Measurements from ENCODE around the gene UGT1A10.

UGT1A10 gene

GRCh38 chr2:233708942-233709341 is 72.7 kb downstream of the UGT1A10 start:
- TF ChIP-seq, protein P1, sequence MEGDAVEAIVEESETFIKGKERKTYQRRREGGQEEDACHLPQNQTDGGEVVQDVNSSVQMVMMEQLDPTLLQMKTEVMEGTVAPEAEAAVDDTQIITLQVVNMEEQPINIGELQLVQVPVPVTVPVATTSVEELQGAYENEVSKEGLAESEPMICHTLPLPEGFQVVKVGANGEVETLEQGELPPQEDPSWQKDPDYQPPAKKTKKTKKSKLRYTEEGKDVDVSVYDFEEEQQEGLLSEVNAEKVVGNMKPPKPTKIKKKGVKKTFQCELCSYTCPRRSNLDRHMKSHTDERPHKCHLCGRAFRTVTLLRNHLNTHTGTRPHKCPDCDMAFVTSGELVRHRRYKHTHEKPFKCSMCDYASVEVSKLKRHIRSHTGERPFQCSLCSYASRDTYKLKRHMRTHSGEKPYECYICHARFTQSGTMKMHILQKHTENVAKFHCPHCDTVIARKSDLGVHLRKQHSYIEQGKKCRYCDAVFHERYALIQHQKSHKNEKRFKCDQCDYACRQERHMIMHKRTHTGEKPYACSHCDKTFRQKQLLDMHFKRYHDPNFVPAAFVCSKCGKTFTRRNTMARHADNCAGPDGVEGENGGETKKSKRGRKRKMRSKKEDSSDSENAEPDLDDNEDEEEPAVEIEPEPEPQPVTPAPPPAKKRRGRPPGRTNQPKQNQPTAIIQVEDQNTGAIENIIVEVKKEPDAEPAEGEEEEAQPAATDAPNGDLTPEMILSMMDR (conservative IDR thresholded peaks at IDR 0.05; ENCODE audit: control insufficient read depth, insufficient read depth, low read depth, low read length), result no peak
- no peak overlapping the region for H3K4me3 ChIP-seq (ENCODE audit: control insufficient read depth, low read depth, low read length)
- peak; percentile 1 for DNase-seq (ENCODE audit: low read depth)

GRCh38 chr2:233711312-233712008 is 75.2 kb downstream of the UGT1A10 start:
- no peak overlapping the region for H3K4me3 ChIP-seq (ENCODE audit: control insufficient read depth, low read depth, low read length)
- DNase-seq (ENCODE audit: low read depth), result peak; percentile 71
- TF ChIP-seq, protein P1 (conservative IDR thresholded peaks at IDR 0.05; ENCODE audit: control insufficient read depth, insufficient read depth, low read depth, low read length), result peak; percentile 93

DNA sequence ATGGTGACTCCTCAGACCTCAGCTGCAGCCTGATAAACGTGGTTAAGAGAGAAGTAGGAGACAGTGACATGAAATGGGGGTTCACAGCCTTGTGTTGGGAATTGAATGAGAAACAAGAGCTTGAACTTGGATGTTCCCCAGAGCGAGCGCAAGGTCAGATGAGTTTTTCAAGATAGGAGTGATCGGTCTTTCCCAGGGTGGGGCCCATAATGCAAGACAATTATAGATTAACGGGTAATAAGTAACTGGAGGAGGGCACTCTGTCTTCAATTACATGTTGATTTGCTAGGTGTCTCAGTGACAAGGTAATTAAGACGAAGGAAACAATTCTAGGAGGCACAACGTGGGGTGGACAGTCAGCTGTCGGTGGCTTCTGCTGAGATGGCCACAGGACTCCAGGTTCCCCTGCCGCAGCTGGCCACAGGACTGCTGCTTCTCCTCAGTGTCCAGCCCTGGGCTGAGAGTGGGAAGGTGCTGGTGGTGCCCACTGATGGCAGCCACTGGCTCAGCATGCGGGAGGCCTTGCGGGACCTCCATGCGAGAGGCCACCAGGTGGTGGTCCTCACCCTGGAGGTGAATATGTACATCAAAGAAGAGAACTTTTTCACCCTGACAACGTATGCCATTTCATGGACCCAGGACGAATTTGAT is 76.5 kb downstream of the UGT1A10 start, which contains the start of gene UGT1A5:
Gene UGT1A5, plus strand, starts transcription at position 297 of the 651 bp plus-strand sequence. Its CDS starts 85 bp downstream, at position 382.
- H3K4me3 ChIP-seq (ENCODE audit: control insufficient read depth, low read depth, low read length), result no peak within 1 kb of the TSS
- no peak for DNase-seq (ENCODE audit: low read depth)
- TF ChIP-seq, protein P1 (conservative IDR thresholded peaks at IDR 0.05; ENCODE audit: control insufficient read depth, insufficient read depth, low read depth, low read length), result no peak

DNA sequence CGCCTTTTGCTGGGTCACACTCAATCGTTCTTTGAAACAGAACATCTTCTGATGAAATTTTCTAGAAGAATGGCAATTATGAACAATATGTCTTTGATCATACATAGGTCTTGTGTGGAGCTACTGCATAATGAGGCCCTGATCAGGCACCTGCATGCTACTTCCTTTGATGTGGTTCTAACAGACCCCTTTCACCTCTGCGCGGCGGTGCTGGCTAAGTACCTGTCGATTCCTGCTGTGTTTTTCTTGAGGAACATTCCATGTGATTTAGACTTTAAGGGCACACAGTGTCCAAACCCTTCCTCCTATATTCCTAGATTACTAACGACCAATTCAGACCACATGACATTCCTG is 77.0 kb downstream of the UGT1A10 start:
- no peak overlapping the region for H3K4me3 ChIP-seq (ENCODE audit: control insufficient read depth, low read depth, low read length)
- TF ChIP-seq, protein P1 (conservative IDR thresholded peaks at IDR 0.05; ENCODE audit: control insufficient read depth, insufficient read depth, low read depth, low read length), result no peak
- DNase-seq (ENCODE audit: low read depth), result no peak

GRCh38 chr2:233714121-233714520 is 77.9 kb downstream of the UGT1A10 start:
- H3K4me3 ChIP-seq (ENCODE audit: control insufficient read depth, low read depth, low read length), result no peak overlapping the region
- TF ChIP-seq, protein P1 (conservative IDR thresholded peaks at IDR 0.05; ENCODE audit: control insufficient read depth, insufficient read depth, low read depth, low read length), result no peak
- no peak for DNase-seq (ENCODE audit: low read depth)

- H3K4me3 ChIP-seq (ENCODE audit: control insufficient read depth, low read depth, low read length), result no peak within 1 kb of the TSS
- TF ChIP-seq, protein P1 (conservative IDR thresholded peaks at IDR 0.05; ENCODE audit: control insufficient read depth, insufficient read depth, low read depth, low read length), result no peak
Measured at GRCh38 chr2:233718552-233718951, 82.3 kb downstream of the UGT1A10 start, which contains the start of gene UGT1A4. Gene UGT1A4 (plus strand): TSS chr2:233718736. CDS start chr2:233718821, 85 bp downstream.

More at GRCh38 chr2:233718552-233718951, 82.3 kb downstream of the UGT1A10 start, which contains the start of gene UGT1A4:
- DNase-seq (ENCODE audit: low read depth), result no peak

Measured in fibroblast of mammary gland (primary cell).